GM11168 (cell line): Measurements from ENCODE around the gene CRTC1.
"Not testable (repeated sequence)": the region's sequence is repeated elsewhere in the genome, so short reads cannot be mapped to it uniquely, and the experiment has no call there.

Source experiments
- in situ Hi-C: fragments of 300-500 bp; cut with MboI; formaldehyde crosslinking; loops from one replicate; pipeline ENCODE4 v1.12.0; 2022; ENCODE audit warnings: low sequenced_read_pairs; ENCODE audit not compliant: unreplicated experiment

Gene CRTC1

DNA sequence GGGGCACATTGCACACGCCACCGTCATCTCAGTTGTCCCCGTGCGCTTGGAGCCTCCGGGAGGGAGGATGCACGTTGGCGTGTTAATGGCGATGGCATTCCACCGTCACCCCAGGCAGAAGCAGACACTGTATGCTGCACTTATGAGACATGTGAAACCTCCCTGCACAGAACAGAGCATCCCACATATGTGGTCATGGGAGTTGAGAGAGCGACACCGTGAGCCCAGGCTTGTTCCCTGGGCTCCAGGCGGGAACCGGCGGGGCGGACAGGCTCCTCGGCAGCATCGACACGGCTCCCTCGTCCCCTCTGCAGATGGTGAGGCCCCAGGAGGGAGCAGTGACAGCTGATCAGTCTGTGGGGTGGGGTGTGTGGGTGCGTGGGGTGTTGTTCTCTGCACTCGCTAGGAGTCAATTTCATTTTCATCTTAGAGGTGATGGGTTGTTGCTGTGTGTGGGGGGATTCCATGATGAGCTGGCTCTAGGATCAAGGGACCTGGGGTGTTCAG is 40.4 kb downstream of the CRTC1 start:
- in situ Hi-C loops: no loop called here

DNA sequence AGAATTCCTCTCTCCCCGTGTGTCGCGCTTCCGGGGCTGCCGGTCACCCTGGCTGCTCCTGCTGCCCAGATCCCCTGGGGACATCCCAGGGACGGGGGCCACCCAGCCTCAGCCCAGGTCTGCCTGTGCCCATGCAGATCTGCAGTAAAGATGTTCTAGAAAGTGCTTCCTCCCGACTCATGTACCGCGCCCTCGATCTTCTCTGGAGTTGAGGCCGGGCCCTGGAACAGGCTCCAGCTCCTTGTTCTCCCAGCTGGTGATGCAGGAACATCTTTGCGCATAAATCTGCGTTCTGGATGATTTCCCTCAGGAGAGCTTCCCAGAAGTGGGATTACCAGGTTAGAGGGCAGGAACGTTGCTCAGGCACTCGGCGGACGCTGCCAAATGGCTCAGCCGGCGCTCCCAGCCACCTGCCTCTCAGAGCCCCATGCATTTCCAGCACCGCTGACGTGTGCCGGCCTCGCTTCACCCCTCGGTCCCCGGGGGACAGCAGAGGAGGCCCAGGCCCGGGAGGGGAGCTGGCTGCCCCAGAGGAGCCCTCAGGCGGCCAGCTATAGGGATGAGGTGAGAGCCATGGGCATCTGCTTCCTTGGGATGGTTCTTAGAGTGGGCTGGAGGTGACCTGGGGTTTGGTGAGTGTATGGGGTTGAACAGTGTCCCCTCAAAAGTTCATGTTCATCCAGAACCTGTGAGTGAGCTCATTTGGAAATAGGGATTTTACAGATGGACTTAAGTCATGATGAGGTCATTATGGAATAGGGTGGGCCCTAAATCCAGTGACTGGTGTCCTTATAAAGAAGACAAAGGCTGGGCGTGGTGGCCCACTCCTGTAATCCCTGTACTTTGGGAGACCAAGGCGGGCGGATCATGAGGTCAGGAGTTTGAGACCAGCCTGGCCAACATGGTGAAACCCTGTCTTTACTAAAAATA is 42.6 kb downstream of the CRTC1 start:
- in situ Hi-C loops: no loop called here

DNA sequence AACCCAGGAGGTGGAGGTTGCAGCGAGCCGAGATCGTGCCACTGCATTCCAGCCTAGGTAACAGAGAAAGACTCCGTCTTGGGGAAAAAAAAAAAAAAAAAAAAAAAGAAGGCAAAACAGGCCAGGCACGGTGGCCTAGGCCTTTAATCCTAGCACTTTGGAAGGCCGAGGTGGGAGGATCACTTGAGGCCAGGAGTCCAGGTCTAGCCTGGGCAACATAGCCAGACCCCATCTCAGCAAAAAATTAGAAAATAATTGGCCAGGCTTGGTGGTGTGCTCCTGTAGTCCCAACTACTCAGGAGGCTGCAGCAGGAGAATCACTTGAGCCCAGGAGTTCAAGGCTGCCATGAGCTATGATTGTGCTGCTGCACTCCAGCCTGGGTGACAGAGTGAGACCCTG is 43.4 kb downstream of the CRTC1 start:
- in situ Hi-C loops: no loop called here

DNA sequence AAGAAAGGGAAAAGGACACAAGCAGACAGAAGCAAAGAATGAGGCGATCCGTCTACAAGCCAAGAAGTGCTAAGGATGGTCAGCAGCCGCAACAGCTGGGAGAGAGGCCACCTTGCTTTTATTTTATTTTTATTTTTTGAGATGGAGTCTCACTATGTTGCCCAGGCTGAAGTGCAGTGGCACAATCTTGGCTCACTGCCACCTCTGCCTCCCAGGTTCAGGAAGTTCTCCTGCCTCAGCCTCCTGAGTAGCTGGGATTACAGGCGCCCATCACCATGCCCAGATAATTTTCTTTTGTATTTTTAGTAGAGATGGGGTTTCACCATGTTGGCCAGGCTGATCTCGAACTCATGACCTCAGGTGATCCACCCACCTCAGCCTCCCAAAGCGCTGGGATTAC is 44.1 kb downstream of the CRTC1 start:
- in situ Hi-C loops: not testable (repeated sequence)

DNA sequence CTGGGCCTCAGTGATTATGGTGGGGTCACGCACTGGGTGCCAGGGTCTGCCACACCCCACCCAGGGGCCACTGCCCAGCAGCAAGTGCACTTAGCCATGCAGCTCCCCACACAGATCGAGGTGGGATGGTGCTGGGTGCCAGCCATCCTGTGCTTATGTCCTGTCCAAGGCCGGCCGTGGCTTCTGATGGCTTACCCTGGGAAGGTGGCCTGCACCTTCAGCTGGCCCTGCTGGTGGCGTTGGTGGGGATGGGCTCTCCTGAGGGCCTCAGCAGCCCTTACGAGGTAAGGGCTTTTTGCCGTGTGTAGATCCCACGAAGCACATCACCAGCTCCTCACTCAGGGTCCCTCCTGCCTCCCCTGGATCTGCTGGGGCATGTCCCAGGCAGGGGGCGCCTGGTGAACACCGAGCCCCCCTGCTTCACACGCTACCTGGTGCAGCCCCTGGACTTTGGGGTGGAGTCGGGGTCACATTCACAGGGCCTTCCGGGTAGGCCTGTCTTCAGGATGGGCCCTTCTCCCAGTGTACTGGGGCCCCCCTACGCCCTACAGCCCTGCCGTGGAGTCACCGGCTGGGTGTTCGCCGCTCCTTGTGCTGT is 46.6 kb downstream of the CRTC1 start:
- in situ Hi-C loops: no loop called here

DNA sequence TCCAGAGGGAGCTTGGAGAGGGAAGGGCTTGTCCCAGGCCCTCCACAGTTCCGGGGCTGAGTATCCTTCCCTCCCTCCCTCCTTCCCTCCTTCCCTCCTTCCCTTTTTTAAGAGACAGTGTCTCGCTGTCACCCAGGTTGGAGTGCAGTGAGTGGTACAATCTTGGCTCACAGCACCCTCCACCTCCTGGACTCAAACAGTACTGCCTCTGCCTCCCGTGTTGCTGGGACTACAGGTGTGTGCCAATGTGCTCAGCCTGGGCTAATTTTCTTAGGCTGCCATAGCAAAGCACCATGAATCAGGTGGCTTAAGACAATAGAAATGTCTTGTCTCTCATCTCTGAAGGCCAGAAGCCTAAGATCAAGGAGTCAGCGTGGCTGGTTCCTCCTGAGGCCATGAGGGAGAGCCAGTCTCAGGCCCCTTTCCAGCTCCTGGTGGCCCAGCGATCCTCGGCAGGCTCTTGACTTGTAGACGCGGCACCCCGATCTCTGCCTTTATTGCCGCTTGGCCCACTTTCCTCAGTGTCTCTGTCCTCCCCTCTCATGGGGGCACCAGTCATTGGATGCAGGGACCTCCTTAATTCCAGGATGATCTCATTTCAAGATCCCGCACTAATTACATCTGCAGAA is 47.5 kb downstream of the CRTC1 start:
- in situ Hi-C loops: no loop called here

DNA sequence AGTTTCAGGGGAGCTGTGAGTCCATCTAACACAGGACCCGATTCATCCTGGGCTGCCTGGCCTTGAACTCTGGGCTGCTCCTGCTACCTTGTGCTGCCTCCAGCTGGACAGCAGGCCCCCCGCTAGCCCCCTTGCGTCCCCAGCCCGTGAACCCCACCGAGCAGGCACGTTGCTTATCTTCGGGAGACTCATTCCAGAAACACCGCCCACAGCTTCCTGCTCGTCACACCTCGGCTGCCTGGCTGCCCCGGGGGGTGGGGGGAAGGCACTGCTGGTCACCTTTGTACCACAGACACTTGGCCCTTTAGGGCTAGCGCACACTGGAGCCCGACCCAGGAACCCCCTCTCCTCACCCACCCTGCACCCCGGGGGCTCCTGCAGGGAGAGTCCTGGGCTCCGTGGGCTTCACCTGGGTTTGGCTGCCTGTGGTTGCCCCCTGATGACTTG is 48.1 kb downstream of the CRTC1 start:
- in situ Hi-C loops: no loop called here

DNA sequence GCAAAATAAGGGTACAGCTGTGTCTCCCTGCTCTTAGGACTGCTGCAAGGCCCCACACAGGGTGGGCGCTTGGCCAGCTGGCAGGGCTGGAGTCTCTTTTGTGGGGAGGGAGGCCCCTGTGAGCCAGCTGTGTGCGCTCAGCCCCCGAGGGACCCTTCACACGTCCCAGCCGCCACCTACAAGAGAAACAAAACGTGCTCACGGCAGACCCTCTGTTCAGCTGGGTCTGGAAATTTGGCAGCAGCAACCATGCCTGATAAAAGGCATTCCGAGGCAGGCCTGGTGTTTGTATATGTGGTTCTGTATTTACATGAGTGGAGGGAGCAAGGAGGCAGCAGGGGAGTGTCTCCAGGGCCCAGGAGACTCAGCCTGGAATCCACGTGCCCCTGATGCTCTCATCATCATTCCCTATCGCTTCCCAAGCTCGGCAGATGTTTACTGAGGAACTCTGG is 49.7 kb downstream of the CRTC1 start:
- in situ Hi-C loops: no loop called here

DNA sequence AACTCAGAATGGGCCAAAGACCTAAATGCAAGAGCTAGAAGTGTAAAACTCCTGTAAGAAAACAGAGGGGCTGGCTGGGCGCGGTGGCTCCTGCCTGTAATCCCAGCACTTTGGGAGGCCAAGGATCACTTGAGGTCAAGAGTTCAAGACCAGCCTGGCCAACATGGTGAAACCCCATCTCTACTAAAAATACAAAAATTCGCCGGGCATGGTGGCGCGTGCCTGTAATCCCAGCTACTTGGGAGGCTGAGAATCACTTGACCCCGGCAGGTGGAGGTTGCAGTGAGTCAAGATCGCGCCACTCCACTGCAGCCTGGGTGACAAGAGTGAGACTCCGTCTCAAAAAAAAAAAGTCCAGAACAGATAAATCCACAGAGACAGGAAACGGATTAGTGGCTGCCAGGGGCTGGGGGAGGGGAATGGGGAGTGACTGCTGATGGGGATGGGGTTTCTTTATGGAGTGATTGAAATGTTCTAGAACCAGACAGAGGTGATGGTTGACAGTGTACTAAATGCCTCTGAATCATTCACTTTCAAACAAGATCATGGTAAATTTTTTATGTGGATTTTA is 50.4 kb downstream of the CRTC1 start:
- in situ Hi-C loops: not testable (repeated sequence)

DNA sequence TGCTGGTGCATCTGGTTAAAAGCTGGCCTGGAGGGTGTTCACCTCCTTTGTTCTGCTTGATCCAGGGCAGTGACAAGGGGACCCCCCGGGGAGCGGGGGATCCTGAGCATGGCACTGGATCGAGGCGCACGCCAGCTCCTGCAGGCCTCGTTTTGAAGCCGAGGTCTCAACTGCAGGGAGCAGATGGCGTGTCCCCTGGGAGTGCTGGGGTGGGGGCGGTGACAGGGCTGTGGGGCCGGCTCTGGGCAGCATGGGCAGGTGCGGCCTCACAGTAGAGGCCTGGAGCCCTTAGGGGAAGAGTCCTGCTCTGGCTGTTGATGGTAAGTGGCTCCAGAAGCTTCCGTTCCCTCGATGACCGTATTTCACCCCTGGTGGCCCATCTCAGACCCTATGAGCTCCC is 51.8 kb downstream of the CRTC1 start:
- in situ Hi-C loops: no loop called here

DNA sequence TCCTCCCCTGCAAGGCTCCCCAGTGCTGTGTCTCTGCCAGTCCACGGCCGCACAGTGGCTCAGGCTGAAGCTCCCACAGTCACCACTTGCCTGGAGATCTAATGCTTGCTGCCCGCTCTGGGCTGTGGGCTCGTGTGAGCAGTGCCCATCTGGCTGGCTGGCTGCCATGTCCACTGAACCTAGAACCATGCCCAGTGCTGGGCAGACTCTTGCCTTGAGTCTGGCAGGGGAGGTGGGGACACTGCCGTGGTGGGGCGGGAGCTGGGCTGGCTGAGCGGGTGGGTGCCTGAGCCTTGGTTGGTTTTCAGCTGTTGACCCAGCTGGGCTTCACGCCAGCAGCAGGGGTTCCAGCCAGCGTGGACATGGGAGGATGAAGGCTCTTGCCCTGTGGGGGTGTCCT is 52.3 kb downstream of the CRTC1 start:
- in situ Hi-C loops: no loop called here

DNA sequence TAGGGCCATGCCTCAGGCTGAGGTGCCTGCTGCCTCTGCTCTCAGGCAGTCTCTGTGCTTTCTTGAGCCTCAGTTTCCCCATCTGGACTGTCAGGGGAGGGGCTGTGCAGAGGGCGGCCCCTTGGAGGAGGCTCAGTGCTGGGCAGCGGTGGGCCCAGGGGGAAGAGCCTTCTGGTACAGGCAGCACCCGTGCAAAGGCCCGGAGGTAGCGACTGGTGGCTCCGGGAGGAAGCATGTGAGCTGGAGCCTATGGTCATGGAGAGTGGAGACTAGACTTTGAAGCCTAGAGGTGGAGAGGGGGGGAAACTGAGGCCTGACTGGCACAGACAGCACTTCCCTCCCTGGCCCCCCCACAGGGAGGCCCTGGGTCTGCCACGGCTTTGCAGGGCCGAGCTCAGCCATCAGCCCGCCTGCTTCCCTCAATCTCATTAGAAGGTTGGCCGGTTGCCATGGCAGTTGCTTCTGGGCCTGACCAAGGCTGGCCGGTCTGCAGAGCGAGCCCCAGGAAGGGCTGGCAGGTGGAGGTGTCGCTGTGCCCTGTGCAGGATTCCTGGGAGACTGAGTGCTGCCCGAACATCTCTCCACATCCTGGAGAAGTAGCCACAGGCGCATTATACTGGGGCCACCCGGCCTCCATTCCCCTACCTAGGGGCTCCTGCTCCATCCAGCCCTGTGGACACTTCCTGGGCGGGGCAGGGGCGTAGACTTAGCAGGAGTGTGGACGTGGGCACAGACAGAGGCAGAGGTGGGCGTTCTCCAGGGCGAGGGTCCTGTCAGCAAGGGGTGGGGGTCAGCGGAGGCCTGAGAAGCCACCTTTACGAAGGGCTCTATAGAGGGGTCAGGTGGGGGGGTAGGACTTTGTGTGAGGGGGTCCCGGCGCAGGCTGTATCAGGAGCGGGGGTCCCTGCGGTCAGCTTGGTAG is 53.2 kb downstream of the CRTC1 start:
- in situ Hi-C loops: no loop called here

DNA sequence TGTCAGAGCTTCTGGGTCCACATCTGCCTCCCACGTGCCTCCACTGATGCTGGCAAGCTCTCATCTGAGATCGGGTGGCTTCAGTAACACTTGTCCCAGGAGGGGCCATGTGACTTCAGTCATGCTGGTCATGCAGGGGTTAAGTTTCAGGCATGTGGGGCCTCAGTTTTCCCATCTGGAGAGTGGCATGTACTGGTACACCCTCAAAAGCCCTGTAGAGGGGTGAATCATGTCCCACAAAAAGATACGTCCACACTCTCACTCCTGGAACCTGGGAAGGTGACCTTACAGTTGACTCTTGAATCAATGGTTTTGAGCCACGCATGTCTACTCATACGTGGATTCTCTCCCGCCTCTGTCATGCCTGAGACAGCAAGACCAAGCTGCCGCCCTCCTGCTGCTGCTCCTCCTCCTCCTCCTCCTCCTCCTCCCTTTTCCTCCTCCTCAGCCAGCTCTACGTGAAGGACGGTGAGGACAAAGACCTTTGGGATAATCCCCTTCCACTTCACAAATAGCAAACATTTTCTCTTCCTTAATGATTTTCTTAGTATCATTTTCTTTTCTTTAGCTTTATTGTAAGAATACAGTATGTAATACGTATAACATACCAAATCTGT is 54.0 kb downstream of the CRTC1 start:
- in situ Hi-C loops: no loop called here

DNA sequence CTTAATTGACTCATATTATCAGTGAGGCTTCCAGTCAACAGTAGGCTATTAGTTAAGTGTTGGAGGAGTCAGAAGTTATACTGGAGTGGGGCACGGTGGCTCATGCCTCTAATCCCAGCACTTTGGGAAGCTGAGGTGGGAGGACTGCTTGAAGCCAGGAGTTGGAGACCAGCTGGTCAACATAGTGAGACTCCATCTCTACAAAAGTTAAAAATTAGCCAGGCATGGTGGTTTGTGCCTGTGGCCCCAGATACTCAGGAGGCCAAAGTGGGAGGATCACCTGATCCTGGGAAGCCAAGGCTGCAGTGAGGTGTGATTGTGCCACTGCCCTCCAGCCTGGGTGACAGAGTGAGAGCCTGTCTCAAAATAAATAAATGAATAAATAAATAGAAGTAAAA is 54.5 kb downstream of the CRTC1 start:
- in situ Hi-C loops: no loop called here

DNA sequence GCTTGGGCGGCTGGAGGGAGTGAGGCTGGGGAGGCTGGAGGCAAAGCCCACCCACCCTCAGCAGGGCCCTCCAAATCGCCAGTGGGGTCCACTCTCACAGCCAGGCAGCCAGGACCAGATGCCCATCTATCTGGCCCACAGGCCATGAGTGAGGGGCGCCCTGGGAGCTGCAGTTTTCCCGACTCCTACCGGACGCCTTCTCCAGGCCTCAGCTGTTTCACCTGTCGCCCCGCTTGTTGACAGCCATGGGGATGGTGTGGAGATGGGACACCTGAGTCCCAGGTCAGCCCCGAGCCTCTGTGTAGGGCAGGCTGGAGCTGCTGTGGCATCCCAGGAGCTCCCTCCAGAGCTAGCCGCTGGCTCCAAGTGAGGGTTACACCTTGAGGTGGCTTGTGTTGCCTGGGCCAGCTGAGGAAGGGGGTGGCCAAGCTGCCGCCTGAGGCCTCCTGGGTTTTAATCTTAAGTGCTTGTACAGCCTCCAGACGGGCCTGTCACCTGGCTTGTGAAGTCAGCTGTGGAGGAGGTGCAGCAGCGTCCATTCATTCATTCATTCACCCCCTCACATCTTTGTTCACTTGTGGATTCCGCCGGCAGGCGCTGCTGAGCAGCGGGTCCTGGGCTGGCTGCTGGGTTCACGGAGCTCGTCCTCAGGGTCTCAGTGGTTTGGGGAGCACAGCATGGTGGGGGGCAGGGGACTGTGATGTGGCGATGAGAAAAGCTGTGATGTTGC is 55.6 kb downstream of the CRTC1 start:
- in situ Hi-C loops: no loop called here

DNA sequence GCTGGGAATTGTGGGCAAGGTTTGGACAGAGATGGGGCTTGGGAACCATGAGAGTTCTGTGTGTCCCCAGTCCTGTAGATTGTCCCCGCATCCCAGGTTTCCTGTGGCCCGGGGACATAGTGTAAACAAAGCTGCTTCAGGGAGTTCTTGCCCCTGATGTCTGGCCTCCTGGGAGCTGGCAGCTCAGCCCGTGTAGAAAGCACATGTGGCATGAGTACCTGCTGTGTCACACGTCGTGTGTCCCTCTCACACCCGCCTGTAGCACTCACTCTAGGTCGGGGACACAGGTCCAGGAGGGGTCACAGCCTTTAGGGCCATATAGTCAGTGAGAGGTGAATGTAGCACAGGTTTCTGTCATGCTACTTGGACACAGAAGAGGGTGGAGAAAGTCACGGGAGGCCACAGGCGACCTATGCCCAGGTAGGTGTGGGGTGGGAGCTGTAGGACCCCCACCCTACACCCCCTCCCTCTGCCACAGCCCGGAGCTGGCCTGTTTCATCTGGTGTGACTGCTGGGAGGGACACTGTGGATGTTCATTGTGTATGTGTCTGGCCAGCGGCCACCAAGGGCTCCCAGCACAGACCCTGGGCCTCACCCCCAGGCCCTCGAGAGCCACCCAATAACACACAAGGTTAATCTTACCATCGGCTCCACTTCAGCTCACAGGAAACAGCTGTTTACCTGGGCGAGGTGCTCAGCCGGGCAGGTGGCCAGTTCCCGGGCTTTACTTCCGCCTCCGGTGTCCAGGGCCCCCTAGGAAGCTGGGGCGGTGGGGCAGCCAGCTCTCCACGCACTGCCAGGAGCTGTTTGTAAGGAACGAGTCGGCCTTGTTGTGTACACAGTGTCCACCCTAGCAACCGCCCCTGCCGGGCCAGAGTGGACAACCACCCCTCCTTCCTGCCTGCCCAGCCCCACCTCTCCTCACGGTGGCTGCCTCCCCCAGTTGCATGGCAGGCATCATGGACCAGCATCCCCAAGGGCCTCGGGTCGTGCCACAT is 57.9 kb downstream of the CRTC1 start:
- in situ Hi-C loops: no loop called here

DNA sequence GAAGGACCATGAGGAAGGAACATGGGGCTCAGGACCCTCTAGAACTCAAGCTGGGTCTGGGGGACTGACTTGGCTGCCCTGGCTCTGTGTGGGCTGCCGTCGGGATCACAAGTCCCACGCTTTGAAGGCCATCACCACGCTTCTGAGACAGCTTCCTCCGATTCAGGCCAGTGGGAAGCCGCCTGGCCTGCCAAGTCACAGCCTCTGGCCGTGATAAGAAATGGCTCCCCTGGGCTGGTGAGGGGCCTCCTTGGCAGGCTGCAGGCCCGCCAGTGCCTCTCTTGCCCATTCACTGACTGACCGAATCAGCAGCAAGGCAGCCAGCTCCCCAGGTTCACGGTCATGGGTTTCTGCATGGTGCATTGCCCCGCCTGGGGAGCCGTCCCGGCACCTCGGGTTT is 58.8 kb downstream of the CRTC1 start:
- in situ Hi-C loops: no loop called here
